ENCODE data around the gene LRRC51. TPM values are rescaled to one million over a fixed set of nuclear protein-coding genes. Genes with fewer than 3 reads are reported as not detected.

The LRRC51 gene
- total RNA-seq, 1 donor from 2014 or later = 4.4 TPM

DNA sequence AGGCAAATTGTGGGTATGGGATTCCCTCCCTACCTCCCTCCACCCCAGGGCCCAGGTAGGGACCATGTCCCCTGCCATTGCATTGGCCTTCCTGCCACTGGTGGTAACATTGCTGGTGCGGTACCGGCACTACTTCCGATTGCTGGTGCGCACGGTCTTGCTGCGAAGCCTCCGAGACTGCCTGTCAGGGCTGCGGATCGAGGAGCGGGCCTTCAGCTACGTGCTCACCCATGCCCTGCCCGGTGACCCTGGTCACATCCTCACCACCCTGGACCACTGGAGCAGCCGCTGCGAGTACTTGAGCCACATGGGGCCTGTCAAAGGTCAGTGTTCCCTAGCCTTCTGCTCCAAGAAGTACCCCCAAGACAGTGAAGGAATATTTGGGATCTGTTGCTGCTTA, 25.2 kb downstream of the LRRC51 start, which contains the start of gene TOMT:
Gene TOMT, plus strand, starts transcription at position 37 of the 400 bp plus-strand sequence. Its CDS starts 28 bp downstream, at position 65.
- no peaks in the 10 kb centered on the region for H4K20me1 ChIP-seq (ENCODE audit: insufficient read depth, low read length)
- no peak for DNase-seq (ENCODE audit: low read depth)
- no peak within 1 kb of the TSS for H2AFZ ChIP-seq (ENCODE audit: low read depth, low read length)
- no peak within 1 kb of the TSS for H3K4me3 Mint-ChIP-seq (ENCODE audit: unreplicated experiment)
- H3K27me3 ChIP-seq (ENCODE audit: insufficient read depth, low read length) = no peaks in the 10 kb centered on the region
- no peak within 1 kb of the TSS for H3K27ac Mint-ChIP-seq (ENCODE audit: unreplicated experiment)
- H3K9me3 Mint-ChIP-seq (ENCODE audit: unreplicated experiment) = peaks cover 2% of the 10 kb centered on the region
- H3K27ac ChIP-seq (ENCODE audit: low read depth, low read length) = no peak within 1 kb of the TSS
- no peaks in the 10 kb centered on the region for H3K27me3 Mint-ChIP-seq (ENCODE audit: low read depth, unreplicated experiment)
- H3K36me3 Mint-ChIP-seq (ENCODE audit: low read depth, unreplicated experiment) = peaks cover 30% of the 10 kb centered on the region
- H3K4me1 ChIP-seq (ENCODE audit: insufficient read depth, low read length) = peaks cover 15% of the 10 kb centered on the region
- TF ChIP-seq EZH2 (IDR thresholded peaks at IDR 0.05; ENCODE audit: insufficient read depth, low read length) = no peak
- TF ChIP-seq CTCF (IDR thresholded peaks at IDR 0.05; ENCODE audit: insufficient read depth, low read depth, low read length) = no peak
- H3K9me3 ChIP-seq (ENCODE audit: insufficient read depth, low read depth, low read length) = no peaks in the 10 kb centered on the region
- no peak within 1 kb of the TSS for H3K4me3 ChIP-seq (ENCODE audit: insufficient read depth, low read depth, low read length)
- peaks cover 22% of the 10 kb centered on the region for H3K79me2 ChIP-seq (ENCODE audit: insufficient read depth, low read length)
- H3K4me2 ChIP-seq (ENCODE audit: low read length) = no peak within 1 kb of the TSS
- no peaks in the 10 kb centered on the region for H3K36me3 ChIP-seq (ENCODE audit: insufficient read depth, low read length)
- FAIRE-seq = no peak
- H3K4me1 Mint-ChIP-seq (ENCODE audit: low read depth, unreplicated experiment) = peaks cover 20% of the 10 kb centered on the region
- H3K9ac ChIP-seq (ENCODE audit: low read length) = no peak within 1 kb of the TSS

GRCh38 chr11:72111300-72112142, 30.9 kb downstream of the LRRC51 start:
- Mint-ChIP-seq H3K36me3 (ENCODE audit: low read depth, unreplicated experiment) (peaks cover 18% of the 10 kb centered on the region), H3K27ac (ENCODE audit: unreplicated experiment) (peak overlapping the region; percentile 100), H3K9me3 (ENCODE audit: unreplicated experiment) (no peaks in the 10 kb centered on the region), H3K27me3 (ENCODE audit: low read depth, unreplicated experiment) (no peaks in the 10 kb centered on the region), H3K4me1 (ENCODE audit: low read depth, unreplicated experiment) (peaks cover 4% of the 10 kb centered on the region), H3K4me3 (ENCODE audit: unreplicated experiment) (peak overlapping the region; percentile 96)
- Histone ChIP-seq H3K9me3 (ENCODE audit: insufficient read depth, low read depth, low read length) (no peaks in the 10 kb centered on the region), H3K79me2 (ENCODE audit: insufficient read depth, low read length) (no peaks in the 10 kb centered on the region), H3K4me1 (ENCODE audit: insufficient read depth, low read length) (peaks cover 20% of the 10 kb centered on the region), H4K20me1 (ENCODE audit: insufficient read depth, low read length) (no peaks in the 10 kb centered on the region), H3K9ac (ENCODE audit: low read length) (peak overlapping the region; percentile 95), H3K27ac (ENCODE audit: low read depth, low read length) (peak overlapping the region; percentile 98), H3K4me3 (ENCODE audit: insufficient read depth, low read depth, low read length) (peak overlapping the region; percentile 71), H3K27me3 (ENCODE audit: insufficient read depth, low read length) (no peaks in the 10 kb centered on the region), H3K36me3 (ENCODE audit: insufficient read depth, low read length) (no peaks in the 10 kb centered on the region), H2AFZ (ENCODE audit: low read depth, low read length) (peak overlapping the region; percentile 76), H3K4me2 (ENCODE audit: low read length) (peak overlapping the region; percentile 92)
- FAIRE-seq (no peak), DNase-seq (ENCODE audit: low read depth) (no peak)
- TF ChIP-seq EZH2 (IDR thresholded peaks at IDR 0.05; ENCODE audit: insufficient read depth, low read length) = no peak
- no peak for TF ChIP-seq CTCF (IDR thresholded peaks at IDR 0.05; ENCODE audit: insufficient read depth, low read depth, low read length)
